ENCODE results near the gene NOTCH3.

GRCh38 chr19:15136234-15136954, 64.4 kb downstream of the NOTCH3 start:
- TF ChIP-seq EZH2 (IDR thresholded peaks at IDR 0.05; ENCODE audit: borderline replicate concordance): no peak
- TF ChIP-seq CTCF (IDR thresholded peaks at IDR 0.05; ENCODE audit: poor library complexity): no peak
- no peak for TF ChIP-seq EZH2phosphoT487 (IDR thresholded peaks at IDR 0.05; ENCODE audit: low read depth, severe bottlenecking, unreplicated experiment)
